Prostate gland (tissue), 2 donors: ENCODE data around the gene TJAP1. TPM values are rescaled to one million over a fixed set of nuclear protein-coding genes. Genes with fewer than 3 reads are reported as not detected.
A peak's percentile ranks its signal among the peaks of the same experiment; 100 is the strongest.

ENCODE experiments used
- DNase-seq: peaks from one replicate; pipeline ENCODE4 v3.0.0-alpha.2; 2019; ENCODE audit warnings: low spot score
- H3K27ac ChIP-seq, 2 donors: fragments of 200-600 bp; sonication (generic); 2 replicates each; pipeline ENCODE4 v1.5.1; 2017 to 2019
- H3K27me3 ChIP-seq: fragments of 200-600 bp; sonication (generic); replicated peaks from 2 replicates; pipeline ENCODE4 v1.5.1; 2019; ENCODE audit not compliant: insufficient read depth
- H3K36me3 ChIP-seq, 2 donors: fragments of 200-600 bp; sonication (generic); 1 replicate in 1 of 2; 2 replicates in 1 of 2; pipeline versions ENCODE4 v1.5.1 to v1.8.1; 2017 to 2019
- H3K4me1 ChIP-seq: fragments of 200-600 bp; sonication (generic); replicated peaks from 2 replicates; pipeline ENCODE4 v1.5.1; 2019
- H3K4me3 ChIP-seq, 2 donors: fragments of 200-600 bp; sonication (generic); 2 replicates each; pipeline ENCODE4 v1.5.1; 2017 to 2019
- H3K9me3 ChIP-seq: fragments of 200-600 bp; sonication (generic); 2 replicates; pipeline ENCODE4 v1.5.1; 2017
- CTCF ChIP-seq, 4 experiments: fragments of 200-600 bp in 2 of 4; fragments of 450-650 bp in 2 of 4; sonication (generic) in 2 of 4; IDR thresholded peaks; 1 replicate in 3 of 4; 2 replicates in 1 of 4; pipeline ENCODE4 v1.5.1; 2016 to 2019; ENCODE audit warnings: antibody characterized with exemption in 4 of 4, mild to moderate bottlenecking in 2 of 4, moderate library complexity in 2 of 4
- POLR2A ChIP-seq: fragments of 450-650 bp; IDR thresholded peaks from one replicate; pipeline ENCODE4 v1.6.1; 2016; ENCODE audit warnings: antibody characterized with exemption, mild to moderate bottlenecking
- POLR2AphosphoS5 ChIP-seq: sonication (generic); formaldehyde crosslinking; IDR thresholded peaks from one replicate; pipeline ENCODE4 v1.6.1; 2017; ENCODE audit warnings: antibody characterized with exemption
- WGBS: methylation state at CpG from one replicate; pipeline ENCODE4 v1.1.5; 2018; 5-methylcytosine and 5-hydroxymethylcytosine counted together
- intact Hi-C: fragments of 100-400 bp; cut with DNase I; formaldehyde crosslinking; loops from one replicate; pipeline ENCODE4 v1.14.2; 2022
- total RNA-seq, 2 donors: library from RNA; depleted of rRNA; stranded (reverse); fragments of >200 nt; gene quantifications; one replicate each; pipeline ENCODE4 v1.1.0, GENCODE V29; 2016

Gene TJAP1
- total RNA-seq, 2 donors from 2014 or later = 29.1 to 51.6 TPM

- Histone ChIP-seq H3K4me3 (no peak overlapping the region), H3K27me3 (no peaks in the 10 kb centered on the region), H3K9me3 (no peaks in the 10 kb centered on the region), H3K27ac (peak overlapping the region in 1 of 2 donors; percentile 56), H3K4me1 (peaks cover 15% of the 10 kb centered on the region), H3K36me3 (peaks cover 0 to 21% of the 10 kb centered on the region in 2 donors)
- 92% methylated on average over 3 of the region's 3 CpGs for WGBS
- DNase-seq = no peak
- intact Hi-C loops = no loop called here
- TF ChIP-seq POLR2A = no peak
Observed at GRCh38 chr6:43500921-43501320, 23.6 kb downstream of the TJAP1 start.

GRCh38 chr6:43502666-43503065 is 25.3 kb downstream of the TJAP1 start:
- intact Hi-C loops = no loop called here
- DNase-seq = no peak
- peaks cover 8% of the 10 kb centered on the region for H3K4me1 ChIP-seq
- 76% methylated on average over 4 of the region's 4 CpGs for WGBS
- no peaks in the 10 kb centered on the region for H3K27me3 ChIP-seq
- no peak for TF ChIP-seq CTCF (IDR thresholded peaks at IDR 0.05)
- no peak for TF ChIP-seq POLR2AphosphoS5
- TF ChIP-seq POLR2A = no peak
- peaks cover 0 to 23% of the 10 kb centered on the region in 2 donors for H3K36me3 ChIP-seq
- H3K27ac ChIP-seq = no peak overlapping the region
- no peak overlapping the region for H3K4me3 ChIP-seq
- no peaks in the 10 kb centered on the region for H3K9me3 ChIP-seq

GRCh38 chr6:43503443-43503842 is 26.1 kb downstream of the TJAP1 start:
- peaks cover 0 to 23% of the 10 kb centered on the region in 2 donors for H3K36me3 ChIP-seq
- intact Hi-C loops = no loop called here
- H3K4me1 ChIP-seq = peaks cover 8% of the 10 kb centered on the region
- no peaks in the 10 kb centered on the region for H3K9me3 ChIP-seq
- WGBS = 83% methylated on average over 8 of the region's 8 CpGs
- no peak overlapping the region for H3K4me3 ChIP-seq
- H3K27ac ChIP-seq = no peak overlapping the region
- no peak for TF ChIP-seq POLR2A
- no peak for TF ChIP-seq POLR2AphosphoS5
- no peak for TF ChIP-seq CTCF (IDR thresholded peaks at IDR 0.05)
- DNase-seq = no peak
- H3K27me3 ChIP-seq = no peaks in the 10 kb centered on the region

- WGBS = 90% methylated on average over 26 of the region's 26 CpGs
- peaks cover 4% of the 10 kb centered on the region for H3K4me1 ChIP-seq
- H3K36me3 ChIP-seq = peaks cover 0 to 23% of the 10 kb centered on the region in 2 donors
- DNase-seq = no peak
- no peaks in the 10 kb centered on the region for H3K27me3 ChIP-seq
- TF ChIP-seq POLR2AphosphoS5 (no peak), CTCF (IDR thresholded peaks at IDR 0.05) (no peak)
- intact Hi-C loops = loop anchor here (5.0 kb wide), 1 partner anchor 118 kb away; no protein-coding TSS in a partner anchor
- no peak overlapping the region for H3K4me3 ChIP-seq
- H3K9me3 ChIP-seq = no peaks in the 10 kb centered on the region
- H3K27ac ChIP-seq = no peak overlapping the region
Observed at GRCh38 chr6:43504756-43505593, 27.6 kb downstream of the TJAP1 start.

GRCh38 chr6:43505718-43506117 is 28.3 kb downstream of the TJAP1 start:
- TF ChIP-seq CTCF (IDR thresholded peaks at IDR 0.05) (no peak), POLR2A (no peak), POLR2AphosphoS5 (no peak)
- Histone ChIP-seq H3K27me3 (no peaks in the 10 kb centered on the region), H3K27ac (no peak overlapping the region), H3K4me1 (peaks cover 4% of the 10 kb centered on the region), H3K4me3 (no peak overlapping the region), H3K36me3 (peaks cover 0 to 23% of the 10 kb centered on the region in 2 donors), H3K9me3 (no peaks in the 10 kb centered on the region)
- 76% methylated on average over 6 of the region's 6 CpGs for WGBS
- intact Hi-C loops = loop anchor here (2.0 to 5.0 kb wide), 2 partner anchors 51 to 118 kb away; partner anchors contain the start of gene DLK2
- DNase-seq = no peak
